AG09309 (cell line): ENCODE data around the gene ACTR3.

Experiments used
- DNase-seq: peaks from one replicate; pipeline ENCODE4 v3.0.0-alpha.2; 2010; ENCODE audit warnings: low read depth
- H3K4me3 ChIP-seq: 2 replicates; pipeline ENCODE4 v1.5.1; 2011; ENCODE audit warnings: mild to moderate bottlenecking, low read depth, low read length, moderate library complexity; ENCODE audit not compliant: control insufficient read depth
- TF ChIP-seq, protein P1 (sequence below): IDR thresholded peaks from 2 replicates; pipeline ENCODE4 v1.5.1; 2011; ENCODE audit warnings: mild to moderate bottlenecking, low read depth, low read length, inconsistent platforms; ENCODE audit not compliant: insufficient read depth, control insufficient read depth; ENCODE audit errors: missing control alignments

Gene ACTR3

DNA sequence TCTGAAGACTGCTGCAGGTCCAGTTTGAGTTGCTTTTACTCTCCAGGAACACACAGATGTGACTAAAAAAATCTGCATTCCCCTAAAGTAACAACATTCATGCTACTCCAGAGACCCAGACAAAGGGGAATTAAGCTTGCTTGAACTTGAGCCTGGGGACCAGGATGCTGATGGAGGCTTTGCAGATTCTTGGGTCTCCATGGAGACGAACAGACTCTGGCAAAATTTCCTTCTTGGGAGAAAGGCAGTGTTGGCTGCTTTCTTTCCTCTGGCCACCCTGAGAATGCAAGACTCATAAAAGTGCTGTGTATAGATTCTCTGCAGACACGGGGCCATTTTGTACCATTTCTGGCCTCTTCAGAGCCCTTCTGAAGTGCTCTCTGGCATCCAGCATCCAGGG, 112.0 kb downstream of the ACTR3 start:
- H3K4me3 ChIP-seq = no peak overlapping the region
- DNase-seq = no peak
- TF ChIP-seq, protein P1, sequence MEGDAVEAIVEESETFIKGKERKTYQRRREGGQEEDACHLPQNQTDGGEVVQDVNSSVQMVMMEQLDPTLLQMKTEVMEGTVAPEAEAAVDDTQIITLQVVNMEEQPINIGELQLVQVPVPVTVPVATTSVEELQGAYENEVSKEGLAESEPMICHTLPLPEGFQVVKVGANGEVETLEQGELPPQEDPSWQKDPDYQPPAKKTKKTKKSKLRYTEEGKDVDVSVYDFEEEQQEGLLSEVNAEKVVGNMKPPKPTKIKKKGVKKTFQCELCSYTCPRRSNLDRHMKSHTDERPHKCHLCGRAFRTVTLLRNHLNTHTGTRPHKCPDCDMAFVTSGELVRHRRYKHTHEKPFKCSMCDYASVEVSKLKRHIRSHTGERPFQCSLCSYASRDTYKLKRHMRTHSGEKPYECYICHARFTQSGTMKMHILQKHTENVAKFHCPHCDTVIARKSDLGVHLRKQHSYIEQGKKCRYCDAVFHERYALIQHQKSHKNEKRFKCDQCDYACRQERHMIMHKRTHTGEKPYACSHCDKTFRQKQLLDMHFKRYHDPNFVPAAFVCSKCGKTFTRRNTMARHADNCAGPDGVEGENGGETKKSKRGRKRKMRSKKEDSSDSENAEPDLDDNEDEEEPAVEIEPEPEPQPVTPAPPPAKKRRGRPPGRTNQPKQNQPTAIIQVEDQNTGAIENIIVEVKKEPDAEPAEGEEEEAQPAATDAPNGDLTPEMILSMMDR = no peak

DNA sequence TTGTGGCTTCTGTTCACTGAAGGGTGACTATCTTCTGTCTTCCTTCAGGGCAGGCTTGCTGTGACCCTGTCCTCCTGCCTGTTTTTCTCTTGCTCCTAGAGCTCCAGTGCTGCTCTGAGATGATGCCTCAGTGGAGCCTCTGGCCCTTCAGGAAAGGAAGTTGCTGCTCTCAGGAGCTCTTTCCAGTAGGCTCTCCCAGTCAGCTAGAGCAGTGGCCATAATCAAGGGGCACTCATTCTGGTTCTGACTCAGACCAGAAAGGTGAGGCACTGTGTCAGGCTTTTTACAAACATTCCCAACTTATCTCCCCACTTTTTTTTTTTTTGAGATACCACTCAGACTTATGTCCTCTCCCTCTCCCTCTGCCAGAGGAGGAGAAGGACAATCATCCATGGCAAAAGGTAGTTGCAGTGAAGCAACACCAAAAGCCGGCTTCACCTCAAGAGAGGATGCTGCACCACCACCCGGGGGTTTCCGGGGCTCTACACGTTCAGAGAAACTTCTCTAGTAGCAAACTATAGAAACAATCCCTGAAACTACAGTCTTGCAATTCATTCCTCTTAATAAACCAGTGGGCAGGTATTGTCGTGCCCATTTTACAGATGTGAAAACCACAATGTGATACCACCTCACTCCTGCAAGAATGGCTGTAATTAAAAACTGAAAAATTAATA, 115.4 kb downstream of the ACTR3 start:
- no peak overlapping the region for H3K4me3 ChIP-seq
- no peak for DNase-seq
- TF ChIP-seq, protein P1 = no peak

DNA sequence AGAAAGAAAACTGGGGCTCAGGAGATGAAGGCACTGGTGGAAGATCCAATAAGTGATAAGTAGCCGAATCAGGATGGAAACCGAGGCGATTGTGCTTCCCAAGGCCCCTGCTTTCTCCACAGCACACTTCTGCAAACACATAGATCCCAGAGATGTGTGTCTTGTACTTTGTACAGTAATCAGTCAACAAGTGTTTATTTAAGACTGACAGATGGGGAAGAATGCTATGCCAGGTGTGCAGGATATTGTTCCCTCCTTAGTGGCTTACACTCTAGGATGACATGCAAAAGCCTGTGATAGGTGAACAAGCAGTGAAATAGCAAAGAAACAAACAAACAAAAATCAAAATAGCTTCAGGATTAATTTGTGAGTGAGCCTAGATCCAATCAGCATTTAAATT, 116.6 kb downstream of the ACTR3 start:
- no peak overlapping the region for H3K4me3 ChIP-seq
- no peak for DNase-seq
- TF ChIP-seq, protein P1 = no peak

DNA sequence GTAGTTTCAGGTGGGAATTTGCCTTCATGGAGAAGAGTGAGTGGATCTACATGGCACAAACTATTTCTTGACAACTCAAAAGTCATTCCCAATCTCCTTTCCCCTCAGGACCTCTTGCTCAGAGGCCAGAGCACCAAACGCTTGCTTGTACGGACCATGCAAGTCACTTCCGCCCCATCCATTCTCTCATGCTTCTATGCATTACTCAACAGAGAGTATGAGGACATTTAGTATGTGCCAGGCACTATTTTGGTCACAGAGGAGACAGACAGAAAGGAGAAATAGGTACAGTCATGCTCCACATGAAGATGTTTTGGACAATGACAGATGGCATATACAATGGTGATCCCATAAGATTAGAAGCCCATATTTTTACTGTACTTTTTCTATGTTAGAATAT, 117.5 kb downstream of the ACTR3 start:
- no peak overlapping the region for H3K4me3 ChIP-seq
- TF ChIP-seq, protein P1 = no peak
- no peak for DNase-seq

DNA sequence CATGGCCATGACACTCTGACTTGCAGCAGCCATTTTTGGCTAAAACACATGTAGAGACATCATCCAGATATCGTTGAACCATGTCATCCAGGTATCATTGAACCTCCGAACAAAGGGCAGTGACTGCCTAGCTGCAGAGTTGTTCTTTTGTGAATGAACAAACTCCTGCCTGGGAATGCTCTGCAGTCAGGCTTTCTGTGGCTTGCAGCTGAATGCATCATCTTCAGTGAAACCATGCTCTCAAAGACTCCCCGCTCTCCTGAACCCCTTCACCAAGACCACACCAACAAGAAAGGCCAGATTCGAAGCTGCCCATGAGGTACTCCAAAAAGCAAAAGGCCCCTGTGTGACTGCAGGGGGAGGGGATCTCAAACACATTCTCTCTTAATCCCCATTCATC, 118.8 kb downstream of the ACTR3 start:
- H3K4me3 ChIP-seq = no peak overlapping the region
- no peak for DNase-seq
- TF ChIP-seq, protein P1 = no peak

DNA sequence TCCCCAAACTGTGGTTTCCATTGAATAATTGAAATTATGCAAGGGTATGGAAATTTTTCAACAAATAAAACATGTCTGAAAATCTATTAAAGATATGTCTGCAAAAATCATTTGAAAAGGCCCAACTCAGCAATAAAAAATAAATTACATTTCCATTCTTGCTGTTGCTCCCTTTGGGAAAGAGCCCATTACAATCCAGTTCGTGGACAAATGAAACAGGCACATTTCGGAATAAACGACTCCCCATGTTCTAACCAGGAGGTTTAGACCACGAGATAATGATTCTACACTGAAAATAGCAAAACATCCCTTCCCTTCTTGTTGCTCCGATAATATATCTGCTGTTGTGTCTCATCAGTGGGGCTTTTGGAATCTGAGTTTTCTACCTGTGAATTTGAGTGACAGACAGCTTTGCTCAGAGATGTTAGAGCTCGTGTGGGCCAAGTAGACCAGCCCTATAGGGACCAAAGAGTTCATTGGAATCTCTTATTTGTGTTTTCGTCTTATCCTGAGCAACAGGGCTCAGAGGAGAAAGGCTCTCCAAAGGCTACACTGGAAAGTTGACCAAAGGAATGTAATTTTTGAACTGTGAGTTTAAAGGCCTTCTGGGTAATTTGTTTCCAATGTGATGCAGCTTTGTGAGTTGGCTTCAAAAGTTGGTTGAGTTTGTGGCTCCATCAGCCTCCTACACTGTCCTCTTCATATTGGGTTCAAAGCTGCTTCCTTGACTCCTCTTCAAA, 119.5 kb downstream of the ACTR3 start:
- no peak overlapping the region for H3K4me3 ChIP-seq
- DNase-seq = no peak
- TF ChIP-seq, protein P1 = no peak
